Measurements from ENCODE around the gene GPX3. TPM values are rescaled to one million over a fixed set of nuclear protein-coding genes. Genes with fewer than 3 reads are reported as not detected.

Gene GPX3
- total RNA-seq, 2 donors from 2014 or later: not detected

GRCh38 chr5:151066920-151067319 lies 46.5 kb downstream of the GPX3 start:
- Mint-ChIP-seq H3K27ac (peak overlapping the region; percentile 82), H3K4me3 (peak overlapping the region; percentile 88), H3K4me1 (peaks cover 76% of the 10 kb centered on the region), H3K9me3 (no peaks in the 10 kb centered on the region), H3K36me3 (ENCODE audit: low read depth) (peaks cover 100% of the 10 kb centered on the region), H3K27me3 (no peaks in the 10 kb centered on the region)
- peak; percentile 18 for ATAC-seq (replicated peaks)

- Mint-ChIP-seq H3K27ac (peak overlapping the region; percentile 82), H3K27me3 (no peaks in the 10 kb centered on the region), H3K4me1 (peaks cover 83% of the 10 kb centered on the region), H3K9me3 (no peaks in the 10 kb centered on the region), H3K4me3 (peak overlapping the region; percentile 88), H3K36me3 (ENCODE audit: low read depth) (peaks cover 100% of the 10 kb centered on the region)
- peak; percentile 2 for ATAC-seq (replicated peaks)
These were observed 47.4 kb downstream of the GPX3 start for GRCh38 chr5:151067632-151068432.

- Mint-ChIP-seq H3K36me3 (ENCODE audit: low read depth) (peaks cover 100% of the 10 kb centered on the region), H3K27me3 (no peaks in the 10 kb centered on the region), H3K27ac (peak overlapping the region; percentile 82), H3K9me3 (no peaks in the 10 kb centered on the region), H3K4me3 (peak overlapping the region; percentile 88), H3K4me1 (peaks cover 83% of the 10 kb centered on the region)
- peak; percentile 65 for ATAC-seq (replicated peaks)
These were observed 48.2 kb downstream of the GPX3 start for GRCh38 chr5:151068433-151069197.

GRCh38 chr5:151070449-151070848 lies 50.1 kb downstream of the GPX3 start:
- Mint-ChIP-seq H3K36me3 (ENCODE audit: low read depth) (peaks cover 100% of the 10 kb centered on the region), H3K27ac (peak overlapping the region; percentile 82)

GRCh38 chr5:151071021-151071420 lies 50.6 kb downstream of the GPX3 start:
- Mint-ChIP-seq H3K27me3 (no peaks in the 10 kb centered on the region), H3K36me3 (ENCODE audit: low read depth) (peaks cover 100% of the 10 kb centered on the region), H3K9me3 (no peaks in the 10 kb centered on the region), H3K4me3 (peak overlapping the region; percentile 88), H3K4me1 (peaks cover 72% of the 10 kb centered on the region), H3K27ac (peak overlapping the region; percentile 65)
- no peak for ATAC-seq (replicated peaks)

More at GRCh38 chr5:151070449-151070848, 50.1 kb downstream of the GPX3 start:
- no peak for ATAC-seq (replicated peaks)
- no peaks in the 10 kb centered on the region for H3K27me3 Mint-ChIP-seq
- no peaks in the 10 kb centered on the region for H3K9me3 Mint-ChIP-seq
- H3K4me3 Mint-ChIP-seq: peak overlapping the region; percentile 88
- H3K4me1 Mint-ChIP-seq: peaks cover 72% of the 10 kb centered on the region

- H3K4me3 Mint-ChIP-seq: peak overlapping the region; percentile 88
- peak overlapping the region; percentile 65 for H3K27ac Mint-ChIP-seq
- H3K4me1 Mint-ChIP-seq: peaks cover 73% of the 10 kb centered on the region
- ATAC-seq (replicated peaks): no peak
- H3K9me3 Mint-ChIP-seq: no peaks in the 10 kb centered on the region
- H3K36me3 Mint-ChIP-seq (ENCODE audit: low read depth): peaks cover 100% of the 10 kb centered on the region
- no peaks in the 10 kb centered on the region for H3K27me3 Mint-ChIP-seq
These were observed 51.6 kb downstream of the GPX3 start for GRCh38 chr5:151071848-151072629.

GRCh38 chr5:151072630-151073025 lies 52.2 kb downstream of the GPX3 start:
- Mint-ChIP-seq H3K9me3 (no peaks in the 10 kb centered on the region), H3K36me3 (ENCODE audit: low read depth) (peaks cover 100% of the 10 kb centered on the region), H3K4me1 (peaks cover 74% of the 10 kb centered on the region), H3K27me3 (no peaks in the 10 kb centered on the region), H3K4me3 (peak overlapping the region; percentile 88), H3K27ac (peak overlapping the region; percentile 65)
- ATAC-seq (replicated peaks): no peak

- peaks cover 100% of the 10 kb centered on the region for H3K36me3 Mint-ChIP-seq (ENCODE audit: low read depth)
- ATAC-seq (replicated peaks): no peak
- peaks cover 74% of the 10 kb centered on the region for H3K4me1 Mint-ChIP-seq
- peak overlapping the region; percentile 88 for H3K4me3 Mint-ChIP-seq
- no peak overlapping the region for H3K27ac Mint-ChIP-seq
- no peaks in the 10 kb centered on the region for H3K9me3 Mint-ChIP-seq
- no peaks in the 10 kb centered on the region for H3K27me3 Mint-ChIP-seq
These were observed 52.9 kb downstream of the GPX3 start for GRCh38 chr5:151073280-151073679.

GRCh38 chr5:151074557-151074956 lies 54.2 kb downstream of the GPX3 start:
- peak overlapping the region; percentile 66 for H3K27ac Mint-ChIP-seq
- H3K4me1 Mint-ChIP-seq: peaks cover 63% of the 10 kb centered on the region
- no peaks in the 10 kb centered on the region for H3K9me3 Mint-ChIP-seq
- no peaks in the 10 kb centered on the region for H3K27me3 Mint-ChIP-seq
- no peak for ATAC-seq (replicated peaks)
- H3K36me3 Mint-ChIP-seq (ENCODE audit: low read depth): peaks cover 100% of the 10 kb centered on the region
- H3K4me3 Mint-ChIP-seq: peak overlapping the region; percentile 88

- peak; percentile 25 for ATAC-seq (replicated peaks)
- peak overlapping the region; percentile 88 for H3K4me3 Mint-ChIP-seq
- H3K4me1 Mint-ChIP-seq: peaks cover 52% of the 10 kb centered on the region
- no peaks in the 10 kb centered on the region for H3K27me3 Mint-ChIP-seq
- peaks cover 98% of the 10 kb centered on the region for H3K36me3 Mint-ChIP-seq (ENCODE audit: low read depth)
- no peaks in the 10 kb centered on the region for H3K9me3 Mint-ChIP-seq
- H3K27ac Mint-ChIP-seq: peak overlapping the region; percentile 96
These were observed 55.4 kb downstream of the GPX3 start for GRCh38 chr5:151075698-151076331.

GRCh38 chr5:151076616-151077015 lies 56.2 kb downstream of the GPX3 start:
- H3K36me3 Mint-ChIP-seq (ENCODE audit: low read depth): peaks cover 97% of the 10 kb centered on the region
- peaks cover 46% of the 10 kb centered on the region for H3K4me1 Mint-ChIP-seq
- no peaks in the 10 kb centered on the region for H3K9me3 Mint-ChIP-seq
- no peak for ATAC-seq (replicated peaks)
- H3K27ac Mint-ChIP-seq: peak overlapping the region; percentile 96
- H3K4me3 Mint-ChIP-seq: peak overlapping the region; percentile 88
- no peaks in the 10 kb centered on the region for H3K27me3 Mint-ChIP-seq

GRCh38 chr5:151077419-151077818 lies 57.0 kb downstream of the GPX3 start:
- no peak for ATAC-seq (replicated peaks)
- Mint-ChIP-seq H3K36me3 (ENCODE audit: low read depth) (peaks cover 97% of the 10 kb centered on the region), H3K9me3 (no peaks in the 10 kb centered on the region), H3K4me1 (peaks cover 38% of the 10 kb centered on the region), H3K27ac (peak overlapping the region; percentile 96), H3K27me3 (no peaks in the 10 kb centered on the region), H3K4me3 (peak overlapping the region; percentile 88)

- no peak for ATAC-seq (replicated peaks)
These were observed 57.6 kb downstream of the GPX3 start for GRCh38 chr5:151077967-151078366.

More at GRCh38 chr5:151077967-151078366, 57.6 kb downstream of the GPX3 start:
- Mint-ChIP-seq H3K27me3 (no peaks in the 10 kb centered on the region), H3K9me3 (no peaks in the 10 kb centered on the region), H3K4me1 (peaks cover 34% of the 10 kb centered on the region), H3K36me3 (ENCODE audit: low read depth) (peaks cover 97% of the 10 kb centered on the region), H3K4me3 (peak overlapping the region; percentile 88), H3K27ac (peak overlapping the region; percentile 96)

All from activated T-helper 17 cell treated with anti-CD3 and anti-CD28 coated beads, Interleukin-2, amount 50 U/mL, for 72 hours (primary cell).